C4-2B (cell line): Measurements from ENCODE around the gene ZNRF3.
"Not testable (repeated sequence)": the region's sequence is repeated elsewhere in the genome, so short reads cannot be mapped to it uniquely, and the experiment has no call there.

Experiments
- ZFX ChIP-seq: fragments of 450-650 bp; IDR thresholded peaks from 2 replicates; pipeline ENCODE4 v1.6.1; 2017
- TF ChIP-seq, protein P1 (sequence below): fragments of 450-650 bp; conservative IDR thresholded peaks from 2 replicates; pipeline ENCODE4 v1.5.1; 2017; ENCODE audit warnings: mild to moderate bottlenecking

DNA sequence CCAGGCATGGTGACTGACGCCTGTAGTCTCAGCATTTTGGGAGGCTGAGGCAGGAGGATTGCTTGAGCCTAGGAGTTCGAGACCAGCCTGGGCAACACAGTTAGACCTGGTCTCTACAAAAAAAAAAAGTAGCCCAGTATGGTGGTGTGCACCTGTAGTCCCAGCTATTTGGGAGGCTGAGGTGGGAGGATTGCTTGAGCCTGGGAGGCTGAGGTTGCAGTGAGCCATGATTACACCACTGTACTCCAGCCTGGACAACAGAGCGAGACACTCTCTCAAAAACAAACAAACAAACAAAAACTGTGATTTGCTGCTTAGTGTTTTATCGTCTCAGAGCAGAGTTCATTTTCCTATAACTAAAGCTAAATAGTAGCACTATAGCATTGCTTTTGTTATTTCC is 3.3 kb downstream of the ZNRF3 start:
- TF ChIP-seq, protein P1, sequence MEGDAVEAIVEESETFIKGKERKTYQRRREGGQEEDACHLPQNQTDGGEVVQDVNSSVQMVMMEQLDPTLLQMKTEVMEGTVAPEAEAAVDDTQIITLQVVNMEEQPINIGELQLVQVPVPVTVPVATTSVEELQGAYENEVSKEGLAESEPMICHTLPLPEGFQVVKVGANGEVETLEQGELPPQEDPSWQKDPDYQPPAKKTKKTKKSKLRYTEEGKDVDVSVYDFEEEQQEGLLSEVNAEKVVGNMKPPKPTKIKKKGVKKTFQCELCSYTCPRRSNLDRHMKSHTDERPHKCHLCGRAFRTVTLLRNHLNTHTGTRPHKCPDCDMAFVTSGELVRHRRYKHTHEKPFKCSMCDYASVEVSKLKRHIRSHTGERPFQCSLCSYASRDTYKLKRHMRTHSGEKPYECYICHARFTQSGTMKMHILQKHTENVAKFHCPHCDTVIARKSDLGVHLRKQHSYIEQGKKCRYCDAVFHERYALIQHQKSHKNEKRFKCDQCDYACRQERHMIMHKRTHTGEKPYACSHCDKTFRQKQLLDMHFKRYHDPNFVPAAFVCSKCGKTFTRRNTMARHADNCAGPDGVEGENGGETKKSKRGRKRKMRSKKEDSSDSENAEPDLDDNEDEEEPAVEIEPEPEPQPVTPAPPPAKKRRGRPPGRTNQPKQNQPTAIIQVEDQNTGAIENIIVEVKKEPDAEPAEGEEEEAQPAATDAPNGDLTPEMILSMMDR: not testable (repeated sequence)
- TF ChIP-seq ZFX: not testable (repeated sequence)
